Activated CD8-positive, alpha-beta memory T cell treated with anti-CD3 and anti-CD28 coated beads, Interleukin-2, amount 50 U/mL, for 4 hours (primary cell): ENCODE data around the gene MED26.
A peak's percentile ranks its signal among the peaks of the same experiment; 100 is the strongest.
"Not testable (repeated sequence)": the region's sequence is repeated elsewhere in the genome, so short reads cannot be mapped to it uniquely, and the experiment has no call there.

Experiments used
- DNase-seq: peaks from one replicate; pipeline ENCODE4 v3.0.0-alpha.2; 2020

Gene MED26

GRCh38 chr19:16571822-16572331 is 56.1 kb downstream of the MED26 start:
- peak; percentile 45 for DNase-seq

DNA sequence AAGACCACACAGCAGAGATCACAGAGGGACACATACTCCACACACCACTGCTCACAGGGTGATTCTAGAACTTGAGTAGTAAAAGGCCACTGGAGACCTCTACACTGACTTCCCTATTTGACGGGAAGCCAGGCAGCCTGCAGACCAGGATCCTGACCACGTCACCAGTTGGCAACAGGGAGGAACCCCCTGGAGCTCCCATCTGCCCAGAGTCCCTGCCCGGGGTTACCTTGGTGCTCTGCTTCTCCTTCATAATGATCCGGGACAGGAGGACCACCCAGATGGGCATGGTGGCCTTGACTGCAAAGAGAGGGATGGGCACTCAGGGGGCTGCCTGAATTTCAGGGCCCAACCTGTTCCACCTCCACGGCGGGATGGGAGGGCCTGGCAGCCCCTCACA is 56.7 kb downstream of the MED26 start:
- no peak for DNase-seq

GRCh38 chr19:16569609-16570320 is 58.2 kb downstream of the MED26 start:
- no peak for DNase-seq

- DNase-seq = no peak
These were observed 61.3 kb downstream of the MED26 start for GRCh38 chr19:16566702-16567101.

- peak; percentile 70 for DNase-seq
These were observed 61.8 kb downstream of the MED26 start for GRCh38 chr19:16566161-16566560.

GRCh38 chr19:16564842-16565241 is 63.2 kb downstream of the MED26 start:
- DNase-seq = no peak

DNA sequence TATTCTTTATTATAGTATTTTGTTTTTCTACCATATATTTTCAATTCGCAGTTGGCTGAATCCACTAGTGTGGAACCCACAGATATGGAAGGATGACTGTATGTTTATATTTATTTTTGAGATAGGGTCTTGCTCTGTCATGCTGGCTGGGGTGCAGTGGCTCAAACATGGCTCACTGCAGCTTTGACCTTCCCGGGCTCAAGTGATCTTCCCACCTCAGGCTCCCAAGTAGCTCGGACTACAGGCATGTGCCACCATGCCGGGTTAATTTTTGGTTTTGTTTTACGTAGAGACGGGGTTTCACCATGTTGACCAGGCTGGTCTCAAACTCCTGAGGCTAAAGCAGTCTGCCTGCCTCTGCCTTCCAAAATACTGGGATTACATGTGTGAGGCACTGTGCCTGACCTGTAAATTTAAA is 65.4 kb downstream of the MED26 start:
- no peak for DNase-seq

- DNase-seq = no peak
These were observed 66.6 kb downstream of the MED26 start for GRCh38 chr19:16561382-16561781.

DNA sequence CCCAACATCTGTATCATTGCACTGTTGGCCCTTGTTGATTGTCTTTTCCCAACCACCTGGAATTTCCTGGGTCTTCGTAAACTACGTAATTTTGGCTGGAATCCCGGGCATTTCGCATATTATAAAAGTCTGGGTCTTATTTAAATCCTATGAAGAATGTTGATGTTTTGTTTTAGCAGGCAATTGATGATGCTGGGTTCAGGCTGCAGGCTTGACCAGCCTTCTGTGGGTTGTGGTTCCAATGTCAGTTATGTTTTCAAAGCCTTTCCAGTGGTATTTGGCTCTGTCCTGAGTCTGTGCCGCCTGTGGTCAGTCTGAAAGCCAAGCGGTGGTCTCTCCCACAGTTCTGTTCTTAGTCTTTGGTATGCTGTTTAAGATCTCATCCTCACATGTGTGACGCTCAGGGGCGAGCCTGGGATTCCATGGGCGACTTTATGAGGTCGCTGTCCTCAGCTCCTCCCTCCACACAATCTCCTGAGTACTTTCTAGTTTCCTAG is 68.2 kb downstream of the MED26 start:
- no peak for DNase-seq

DNA sequence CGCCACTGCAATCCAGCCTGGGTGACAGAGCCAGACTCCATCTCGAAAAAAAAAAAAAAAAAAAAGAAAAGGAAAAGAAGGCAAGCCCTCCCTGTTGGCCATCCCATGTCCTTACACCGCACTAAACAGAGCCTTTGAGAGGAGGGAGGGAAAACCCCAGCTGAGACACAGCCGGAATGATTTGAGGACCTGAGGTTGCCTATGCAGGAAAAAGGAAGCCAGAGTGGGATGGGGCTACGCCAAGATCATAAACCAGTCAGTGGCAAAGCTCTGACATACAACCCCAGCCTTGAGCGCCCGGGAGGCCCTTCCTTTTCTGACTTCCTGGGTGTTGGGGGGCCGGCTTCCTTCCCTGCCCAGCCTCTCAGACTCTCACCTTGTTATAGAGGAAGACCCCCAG is 73.2 kb downstream of the MED26 start:
- DNase-seq = no peak

DNA sequence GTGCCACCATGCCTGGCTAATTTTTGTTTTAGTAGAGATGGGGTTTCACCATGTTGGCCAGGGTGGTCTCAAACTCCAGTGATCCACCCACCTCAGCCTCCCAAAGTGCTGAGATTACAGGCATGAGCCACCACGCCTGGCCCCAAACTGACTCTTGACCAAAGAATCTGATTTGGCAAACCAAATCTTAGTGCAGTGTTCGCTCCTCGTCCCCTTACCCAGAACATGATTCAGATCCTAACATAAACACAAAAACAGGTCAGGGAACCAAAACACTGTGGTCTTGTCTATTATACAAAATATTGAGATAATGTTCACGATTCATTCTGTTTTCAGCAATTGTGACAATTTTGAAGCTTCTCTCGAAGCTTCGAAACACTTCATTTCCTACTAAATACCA is 76.1 kb downstream of the MED26 start:
- not testable (repeated sequence) for DNase-seq

GRCh38 chr19:16548956-16549355 is 79.0 kb downstream of the MED26 start:
- DNase-seq = no peak

GRCh38 chr19:16544473-16545231 is 83.4 kb downstream of the MED26 start:
- no peak for DNase-seq

DNA sequence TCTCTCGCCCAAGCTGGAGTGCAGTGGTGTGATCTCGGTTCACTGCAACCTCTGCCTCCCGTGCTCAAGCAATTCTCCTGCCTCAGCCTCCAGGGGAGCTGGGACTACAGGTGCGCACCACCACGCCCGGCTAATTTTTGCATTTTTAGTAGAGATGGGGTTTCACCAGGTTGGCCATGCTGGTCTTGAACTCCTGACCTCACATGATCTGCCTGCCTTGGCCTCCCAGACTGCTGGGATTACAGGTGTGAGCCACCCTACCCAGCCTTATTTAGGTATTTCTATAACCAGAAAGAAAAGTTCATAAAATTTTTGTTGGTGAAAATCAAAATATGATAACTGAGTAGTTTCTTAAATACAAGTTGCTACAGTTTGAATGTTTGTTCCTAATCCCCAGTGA is 84.3 kb downstream of the MED26 start:
- not testable (repeated sequence) for DNase-seq

DNA sequence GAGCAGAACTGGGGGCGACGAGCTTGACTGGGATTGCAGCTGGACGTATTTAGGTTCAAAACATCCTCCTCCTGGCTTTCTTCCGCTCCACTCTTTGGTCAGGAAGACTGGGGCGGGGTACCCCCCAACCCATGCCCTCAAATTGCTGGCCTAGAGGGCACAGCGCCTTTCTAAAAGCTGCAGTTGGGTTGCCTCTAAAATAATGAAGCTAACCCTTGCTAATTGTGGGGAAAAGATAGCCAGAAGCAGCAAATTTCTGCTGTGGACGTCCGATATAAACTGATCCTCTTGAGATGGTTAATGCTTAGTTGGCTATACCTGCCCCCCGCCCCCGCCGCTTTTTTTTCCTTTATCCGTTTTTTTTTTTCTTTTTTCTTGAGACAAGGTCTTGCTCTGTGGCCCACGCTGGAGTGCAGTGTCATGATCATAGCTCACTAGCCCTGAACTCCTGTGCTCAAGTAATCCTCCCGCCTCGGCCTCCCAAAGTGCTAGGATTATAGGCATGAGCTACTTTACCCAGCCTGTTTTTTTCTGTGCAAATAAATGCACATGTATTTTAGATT is 85.0 kb downstream of the MED26 start:
- no peak for DNase-seq

- peak; percentile 94 for DNase-seq
These were observed 85.7 kb downstream of the MED26 start, which contains the start of gene CHERP for GRCh38 chr19:16542045-16542909. Gene CHERP (minus strand): TSS chr19:16542437. CDS start chr19:16542378, 59 bp downstream.

DNA sequence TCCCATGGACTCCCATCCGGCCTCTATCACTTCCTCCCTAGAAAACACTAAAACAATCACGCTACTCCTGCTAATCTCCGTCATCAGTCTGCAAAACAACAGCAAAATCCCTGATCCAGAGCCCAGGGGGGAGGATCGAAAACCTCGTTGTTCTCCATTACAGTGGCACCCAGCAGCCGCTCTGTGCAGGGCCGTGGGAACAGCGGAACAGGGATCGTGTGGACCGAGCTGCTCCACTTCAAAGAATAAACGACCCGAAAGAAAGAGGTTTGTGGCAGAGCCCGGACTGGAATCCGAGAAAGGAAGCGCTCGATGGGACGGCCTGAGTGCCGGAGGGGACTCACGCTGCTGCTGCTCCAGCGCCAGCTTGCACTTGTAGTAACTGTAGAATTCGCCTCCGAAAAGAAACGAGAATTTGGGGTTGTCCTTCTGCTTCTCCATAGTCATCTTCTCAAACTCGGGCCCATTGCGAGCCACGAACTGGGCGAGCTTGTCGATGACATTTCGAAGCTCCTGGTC is 86.4 kb downstream of the MED26 start:
- no peak for DNase-seq

- no peak for DNase-seq
These were observed 87.1 kb downstream of the MED26 start for GRCh38 chr19:16540948-16541347.

DNA sequence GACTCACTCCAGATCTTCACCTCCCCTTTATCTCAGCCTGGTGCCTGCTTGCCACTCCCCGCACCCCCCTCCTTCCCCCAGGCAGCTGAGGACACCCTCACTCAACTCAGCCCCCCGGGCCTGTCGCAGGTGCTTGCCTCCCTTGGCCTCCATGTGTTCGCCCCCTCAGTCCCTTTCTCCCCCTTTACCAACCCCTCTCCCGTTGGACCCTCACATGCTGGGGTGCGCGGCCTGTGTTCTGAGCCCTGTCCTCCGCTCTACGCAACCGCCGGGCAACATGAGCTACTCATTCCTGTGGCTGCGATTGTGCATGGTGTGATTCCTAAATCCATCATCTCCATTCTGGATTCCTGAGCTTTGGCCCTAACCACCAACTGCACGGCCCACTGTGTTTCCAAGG is 90.9 kb downstream of the MED26 start:
- DNase-seq = no peak

DNA sequence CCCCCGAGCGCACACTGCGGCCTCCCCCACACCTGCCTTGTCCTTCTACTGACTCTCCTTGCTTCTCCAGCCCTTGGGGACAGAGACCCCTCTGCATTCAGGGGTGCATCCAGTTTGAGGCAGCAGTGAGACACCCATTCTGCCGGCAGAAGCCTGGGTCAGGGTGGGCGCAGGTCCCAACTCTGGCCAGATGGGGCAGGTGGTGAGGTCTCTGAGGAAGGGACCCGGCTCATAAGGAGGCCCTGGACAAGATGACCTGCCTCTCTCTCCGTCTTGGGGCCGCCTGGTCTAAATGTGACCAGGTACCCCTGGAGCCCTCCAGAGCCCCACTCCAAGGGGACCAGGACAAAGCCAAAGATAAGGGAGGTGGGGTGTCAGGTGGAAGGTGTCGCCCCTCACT is 91.9 kb downstream of the MED26 start:
- DNase-seq = no peak

GRCh38 chr19:16535381-16535780 is 92.6 kb downstream of the MED26 start:
- DNase-seq = no peak
